Measurements from ENCODE around the gene PYDC1.

GRCh38 chr16:31204871-31205666 is 11.9 kb downstream of the PYDC1 start:
- TF ChIP-seq MYC (IDR thresholded peaks at IDR 0.05; ENCODE audit: borderline replicate concordance, low read length) (no peak), POLR2A (IDR thresholded peaks at IDR 0.05; ENCODE audit: low read length) (no peak), MAZ (IDR thresholded peaks at IDR 0.05; ENCODE audit: borderline replicate concordance, low read depth, low read length) (no peak), CTCF (IDR thresholded peaks at IDR 0.05) (no peak), MAFK (IDR thresholded peaks at IDR 0.05; ENCODE audit: partially characterized antibody) (no peak), RCOR1 (IDR thresholded peaks at IDR 0.05; ENCODE audit: low read depth, low read length) (no peak), JUNB (IDR thresholded peaks at IDR 0.05) (no peak), RNF2 (IDR thresholded peaks at IDR 0.05; ENCODE audit: borderline replicate concordance, low read depth) (no peak), RAD21 (conservative IDR thresholded peaks at IDR 0.05 in 1 of 2, IDR thresholded peaks at IDR 0.05 in 1 of 2) (no peak), HOXA7 (CRISPR knock-in tag; IDR thresholded peaks at IDR 0.05) (no peak), EP300 (IDR thresholded peaks at IDR 0.05) (no peak), NPAS2 (CRISPR knock-in tag; IDR thresholded peaks at IDR 0.05; ENCODE audit: borderline replicate concordance) (no peak)
